A549 (cell line): ENCODE data around the gene FAM131C.
"Not testable (repeated sequence)": the region's sequence is repeated elsewhere in the genome, so short reads cannot be mapped to it uniquely, and the experiment has no call there.

Experiments used
- BHLHE40 ChIP-seq: IDR thresholded peaks from 2 replicates; pipeline ENCODE4 v1.6.1; 2012; ENCODE audit warnings: low read depth, low read length, inconsistent platforms
- CBX8 ChIP-seq: fragments of 200-600 bp; sonication (generic); IDR thresholded peaks from 2 replicates; pipeline ENCODE4 v1.6.1; 2016
- CTCF ChIP-seq: fragments of >200 bp; sonication (Bioruptor Twin); formaldehyde crosslinking; IDR thresholded peaks from 3 replicates; pipeline ENCODE4 v1.5.1; 2016
- EP300 ChIP-seq, 2 experiments: fragments of >200 bp; sonication (Bioruptor Twin); formaldehyde crosslinking; IDR thresholded peaks; 2 replicates in 1 of 2; 3 replicates in 1 of 2; pipeline ENCODE4 v1.6.1; 2016 to 2017
- ESRRA ChIP-seq: fragments of 150-350 bp; IDR thresholded peaks from 2 replicates; pipeline ENCODE4 v1.6.1; 2014; ENCODE audit warnings: mild to moderate bottlenecking, low read length, borderline replicate concordance
- FOSL2 ChIP-seq, 2 experiments: fragments of 450-650 bp in 1 of 2; fragments of >200 bp in 1 of 2; sonication (Bioruptor Twin) in 1 of 2; formaldehyde crosslinking; IDR thresholded peaks; 2 replicates each; pipeline versions ENCODE4 v1.5.0 to v1.6.1; 2016 to 2020; ENCODE audit warnings: mild to moderate bottlenecking in 1 of 2, moderate library complexity in 1 of 2
- HDAC2 ChIP-seq: fragments of 200-600 bp; sonication (generic); IDR thresholded peaks from 2 replicates; pipeline ENCODE4 v1.6.1; 2016
- MAFK ChIP-seq: fragments of 450-650 bp; IDR thresholded peaks from 2 replicates; pipeline ENCODE4 v1.6.1; 2014; ENCODE audit not compliant: partially characterized antibody
- RCOR1 ChIP-seq: fragments of 150-350 bp; IDR thresholded peaks from 2 replicates; pipeline ENCODE4 v1.6.1; 2014; ENCODE audit warnings: antibody characterized with exemption, low read length, low read depth
- TFCP2L1 ChIP-seq: fragments of 250-450 bp; sonication (Bioruptor Pico); IDR thresholded peaks from 2 replicates; pipeline ENCODE4 v1.5.0; 2021; ENCODE audit warnings: mild to moderate bottlenecking

- TF ChIP-seq TFCP2L1; RCOR1; CTCF; ESRRA; EP300 (IDR thresholded peaks at IDR 0.05); FOSL2 (IDR thresholded peaks at IDR 0.05); FOSL2 (CRISPR knock-in tag; IDR thresholded peaks at IDR 0.05); CBX8; BHLHE40; HDAC2; MAFK: not testable (repeated sequence)
Measured at GRCh38 chr1:16062687-16063075, 10.8 kb downstream of the FAM131C start.
